Adrenal gland (tissue), 5 donors: Measurements from ENCODE around the gene SERPINB3.

Source experiments
- POLR2A ChIP-seq, 2 donors: fragments of 450-650 bp; IDR thresholded peaks; one replicate each; pipeline ENCODE4 v1.6.1; 2017; ENCODE audit warnings: antibody characterized with exemption in 2 of 2, mild to moderate bottlenecking in 2 of 2, moderate library complexity in 1 of 2
- TF ChIP-seq, protein P1 (sequence below), 6 experiments: fragments of 450-650 bp in 4 of 6; fragments of 200-600 bp in 2 of 6; sonication (generic) in 1 of 6; IDR thresholded peaks; 1 replicate in 5 of 6; 2 replicates in 1 of 6; pipeline versions ENCODE4 v1.5.1 to v1.8.0; 2016 to 2021; ENCODE audit warnings: antibody characterized with exemption in 6 of 6, mild to moderate bottlenecking in 2 of 6, moderate library complexity in 1 of 6
- donor health status: DM: no; HTN: no; CAD: no.

DNA sequence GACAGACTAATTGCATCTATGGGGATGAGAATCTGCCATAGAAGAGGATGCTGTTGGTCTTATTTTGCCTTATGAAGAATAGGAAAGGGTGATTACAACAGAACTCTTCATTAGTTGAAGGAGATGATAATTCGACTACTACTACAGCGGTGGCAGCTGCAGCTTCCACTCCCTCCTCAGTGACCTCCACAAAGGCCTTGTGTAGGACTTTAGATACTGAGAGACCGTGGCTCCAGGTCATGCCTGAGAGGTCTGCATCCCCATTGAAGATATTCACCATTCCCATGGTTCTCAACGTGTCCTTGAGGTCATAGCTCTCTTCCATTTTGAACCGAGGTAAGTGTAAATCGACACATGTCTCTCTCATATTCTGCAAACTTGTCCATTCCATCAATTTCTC, 24.0 kb downstream of the SERPINB3 start:
- TF ChIP-seq, protein P1, sequence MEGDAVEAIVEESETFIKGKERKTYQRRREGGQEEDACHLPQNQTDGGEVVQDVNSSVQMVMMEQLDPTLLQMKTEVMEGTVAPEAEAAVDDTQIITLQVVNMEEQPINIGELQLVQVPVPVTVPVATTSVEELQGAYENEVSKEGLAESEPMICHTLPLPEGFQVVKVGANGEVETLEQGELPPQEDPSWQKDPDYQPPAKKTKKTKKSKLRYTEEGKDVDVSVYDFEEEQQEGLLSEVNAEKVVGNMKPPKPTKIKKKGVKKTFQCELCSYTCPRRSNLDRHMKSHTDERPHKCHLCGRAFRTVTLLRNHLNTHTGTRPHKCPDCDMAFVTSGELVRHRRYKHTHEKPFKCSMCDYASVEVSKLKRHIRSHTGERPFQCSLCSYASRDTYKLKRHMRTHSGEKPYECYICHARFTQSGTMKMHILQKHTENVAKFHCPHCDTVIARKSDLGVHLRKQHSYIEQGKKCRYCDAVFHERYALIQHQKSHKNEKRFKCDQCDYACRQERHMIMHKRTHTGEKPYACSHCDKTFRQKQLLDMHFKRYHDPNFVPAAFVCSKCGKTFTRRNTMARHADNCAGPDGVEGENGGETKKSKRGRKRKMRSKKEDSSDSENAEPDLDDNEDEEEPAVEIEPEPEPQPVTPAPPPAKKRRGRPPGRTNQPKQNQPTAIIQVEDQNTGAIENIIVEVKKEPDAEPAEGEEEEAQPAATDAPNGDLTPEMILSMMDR (IDR thresholded peaks at IDR 0.05) = no peak
- TF ChIP-seq POLR2A (IDR thresholded peaks at IDR 0.05) = no peak
